ENCODE data around the gene SLC35E2B. TPM values are rescaled to one million over a fixed set of nuclear protein-coding genes. Genes with fewer than 3 reads are reported as not detected.
"Not testable (repeated sequence)": the region's sequence is repeated elsewhere in the genome, so short reads cannot be mapped to it uniquely, and the experiment has no call there.

The SLC35E2B gene
- total RNA-seq, 1 donor: 61.9 TPM

- not testable (repeated sequence) for DNase-seq (ENCODE audit: low read depth in 2 of 3, low spot score in 2 of 3)
These were observed 44.9 kb downstream of the SLC35E2B start for GRCh38 chr1:1647567-1648241.

- DNase-seq (ENCODE audit: low read depth in 2 of 3, low spot score in 2 of 3): not testable (repeated sequence)
These were observed 46.3 kb downstream of the SLC35E2B start for GRCh38 chr1:1646326-1646725.

- DNase-seq (ENCODE audit: low read depth in 2 of 3, low spot score in 2 of 3): not testable (repeated sequence)
These were observed 51.7 kb downstream of the SLC35E2B start for GRCh38 chr1:1640711-1641461.

DNA sequence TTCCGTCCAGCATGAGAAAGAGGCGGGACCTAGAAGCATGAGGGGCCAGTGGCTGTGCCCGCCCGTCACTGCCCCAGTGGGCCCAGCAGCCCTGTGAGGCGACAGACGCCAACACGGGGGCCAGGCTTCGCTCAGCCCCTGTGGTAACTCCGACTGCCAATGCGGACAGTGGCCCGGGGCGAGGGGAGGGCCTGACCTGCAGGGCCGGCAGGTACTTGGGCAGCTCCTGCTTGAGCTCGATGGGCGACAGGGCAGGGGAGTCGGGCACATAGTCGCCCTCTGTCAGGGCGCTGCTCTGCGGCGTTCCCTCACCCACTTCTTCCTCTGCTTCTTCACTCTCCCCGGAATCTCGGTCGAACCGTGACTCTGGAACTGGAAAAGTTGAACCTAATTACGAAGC is 52.5 kb downstream of the SLC35E2B start:
- not testable (repeated sequence) for DNase-seq (ENCODE audit: low read depth in 2 of 3, low spot score in 2 of 3)

DNA sequence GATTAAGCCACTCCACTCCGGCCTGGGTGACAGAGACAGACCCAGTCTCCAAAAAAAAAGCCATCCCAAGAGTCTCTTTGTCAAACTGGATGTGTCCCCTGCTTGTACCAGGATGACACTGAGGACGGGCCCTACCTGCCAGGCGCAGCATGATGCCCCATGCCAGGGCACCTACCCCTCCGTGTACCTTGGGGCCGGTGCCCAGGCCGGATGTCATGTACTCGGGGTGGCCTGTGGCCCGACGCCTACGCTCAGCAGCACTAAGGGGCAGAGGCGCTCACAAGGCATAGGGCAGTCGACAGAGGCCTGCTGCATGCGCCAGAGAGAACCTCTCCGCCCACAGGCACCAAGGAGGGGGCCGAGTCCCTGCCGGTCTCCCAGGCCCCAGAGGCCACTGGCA is 53.2 kb downstream of the SLC35E2B start:
- DNase-seq (ENCODE audit: low read depth in 2 of 3, low spot score in 2 of 3): not testable (repeated sequence)

- DNase-seq (ENCODE audit: low read depth in 2 of 3, low spot score in 2 of 3): not testable (repeated sequence)
These were observed 54.1 kb downstream of the SLC35E2B start for GRCh38 chr1:1638528-1638927.

- not testable (repeated sequence) for DNase-seq (ENCODE audit: low read depth in 2 of 3, low spot score in 2 of 3)
These were observed 55.1 kb downstream of the SLC35E2B start for GRCh38 chr1:1637479-1637875.

DNA sequence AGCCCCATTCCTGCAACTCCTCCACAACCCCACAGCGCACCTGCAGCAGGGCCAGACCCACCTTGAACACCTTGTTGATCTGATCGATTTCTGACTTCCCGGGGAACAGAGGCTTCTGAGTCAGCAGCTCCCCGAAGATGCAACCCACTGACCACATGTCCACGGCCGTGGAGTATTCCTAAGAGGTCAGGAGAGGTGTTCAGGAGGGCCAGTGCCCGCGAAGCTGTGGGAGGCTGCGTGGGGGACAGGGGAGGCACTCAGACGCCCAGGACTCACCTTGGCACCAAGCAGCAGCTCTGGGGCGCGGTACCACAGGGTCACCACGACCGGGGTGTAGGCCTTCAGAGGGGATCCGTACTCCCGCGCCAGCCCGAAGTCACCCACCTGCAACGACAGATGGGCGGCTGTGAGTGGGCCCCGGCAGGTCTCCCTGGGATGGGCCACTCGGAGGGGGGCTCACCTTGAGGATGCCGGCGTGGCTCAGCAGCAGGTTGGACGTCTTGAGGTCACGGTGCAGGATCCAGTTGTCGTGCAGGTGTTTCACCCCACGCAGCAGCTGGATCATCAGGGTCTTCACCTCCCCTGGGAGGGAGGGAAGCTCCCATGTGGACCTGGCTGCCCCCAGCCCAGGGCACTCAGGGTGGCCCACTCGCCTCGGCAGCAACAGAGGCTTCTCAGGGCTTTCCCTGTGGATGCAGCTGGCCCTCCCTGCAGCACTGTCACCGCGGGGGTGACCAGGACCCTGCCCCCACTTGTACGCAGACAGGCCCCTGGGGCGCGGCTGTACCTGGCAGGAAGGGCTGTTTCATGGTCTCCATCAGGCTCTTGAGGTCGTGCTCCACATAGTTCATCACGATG is 55.7 kb downstream of the SLC35E2B start:
- not testable (repeated sequence) for DNase-seq (ENCODE audit: low read depth in 2 of 3, low spot score in 2 of 3)

- DNase-seq (ENCODE audit: low read depth in 2 of 3, low spot score in 2 of 3): not testable (repeated sequence)
These were observed 58.0 kb downstream of the SLC35E2B start for GRCh38 chr1:1634613-1635012.

DNA sequence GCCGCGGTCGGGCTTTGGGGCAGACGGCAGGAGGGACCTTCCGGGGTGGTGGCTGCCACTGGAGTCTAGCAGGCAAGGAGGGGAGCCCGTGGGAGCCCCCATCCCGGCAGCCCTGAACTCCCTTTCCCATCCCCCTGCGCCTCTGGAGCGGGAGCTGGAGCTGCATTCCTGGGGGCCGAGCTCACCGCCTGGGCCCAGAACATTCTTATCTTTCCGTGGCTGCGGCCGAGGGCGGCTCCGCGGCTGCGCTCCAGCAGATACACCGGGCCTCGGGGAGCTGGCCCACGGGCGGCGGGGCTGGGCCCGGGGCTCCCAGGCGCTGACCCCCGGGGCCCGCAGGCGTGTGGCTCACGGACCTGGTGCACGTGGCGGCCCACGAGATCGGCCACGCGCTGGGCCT is 59.2 kb downstream of the SLC35E2B start:
- DNase-seq (ENCODE audit: low read depth in 2 of 3, low spot score in 2 of 3): not testable (repeated sequence)

DNA sequence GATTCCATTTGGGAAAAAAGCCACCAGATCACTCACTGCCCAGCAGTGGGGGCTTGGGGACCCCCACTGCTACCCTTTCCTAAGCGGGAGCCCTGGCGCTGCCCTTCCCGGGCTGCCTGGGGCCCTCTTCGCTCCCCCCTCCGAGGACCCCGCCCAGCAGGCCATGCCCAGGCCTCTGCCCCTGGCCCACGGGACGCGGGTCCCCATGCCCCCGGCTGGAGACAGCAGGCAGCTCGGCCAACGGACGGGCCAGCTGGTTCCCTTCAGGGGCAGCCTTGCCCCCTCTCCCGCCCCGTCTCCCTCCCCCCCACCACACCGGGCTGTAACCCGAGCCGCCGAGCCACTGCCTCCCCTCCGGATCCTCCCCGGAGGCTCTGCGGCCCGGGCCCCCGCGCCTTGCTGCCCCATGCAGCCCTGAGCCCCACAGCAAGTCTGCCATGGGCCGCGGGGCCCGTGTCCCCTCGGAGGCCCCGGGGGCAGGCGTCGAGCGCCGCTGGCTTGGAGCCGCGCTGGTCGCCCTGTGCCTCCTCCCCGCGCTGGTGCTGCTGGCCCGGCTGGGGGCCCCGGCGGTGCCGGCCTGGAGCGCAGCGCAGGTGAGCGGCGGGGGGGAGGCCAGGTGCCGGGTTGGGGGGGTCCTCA is 60.7 kb downstream of the SLC35E2B start, which contains the start of gene MMP23B:
TSS of gene MMP23B (plus strand) at position 392 of the 639 bp plus-strand sequence. CDS start at position 438, 46 bp downstream.
- no peak for DNase-seq (ENCODE audit: low read depth in 2 of 3, low spot score in 2 of 3)

GRCh38 chr1:1630965-1631781 is 61.4 kb downstream of the SLC35E2B start:
- no peak for DNase-seq (ENCODE audit: low read depth in 2 of 3, low spot score in 2 of 3)

DNA sequence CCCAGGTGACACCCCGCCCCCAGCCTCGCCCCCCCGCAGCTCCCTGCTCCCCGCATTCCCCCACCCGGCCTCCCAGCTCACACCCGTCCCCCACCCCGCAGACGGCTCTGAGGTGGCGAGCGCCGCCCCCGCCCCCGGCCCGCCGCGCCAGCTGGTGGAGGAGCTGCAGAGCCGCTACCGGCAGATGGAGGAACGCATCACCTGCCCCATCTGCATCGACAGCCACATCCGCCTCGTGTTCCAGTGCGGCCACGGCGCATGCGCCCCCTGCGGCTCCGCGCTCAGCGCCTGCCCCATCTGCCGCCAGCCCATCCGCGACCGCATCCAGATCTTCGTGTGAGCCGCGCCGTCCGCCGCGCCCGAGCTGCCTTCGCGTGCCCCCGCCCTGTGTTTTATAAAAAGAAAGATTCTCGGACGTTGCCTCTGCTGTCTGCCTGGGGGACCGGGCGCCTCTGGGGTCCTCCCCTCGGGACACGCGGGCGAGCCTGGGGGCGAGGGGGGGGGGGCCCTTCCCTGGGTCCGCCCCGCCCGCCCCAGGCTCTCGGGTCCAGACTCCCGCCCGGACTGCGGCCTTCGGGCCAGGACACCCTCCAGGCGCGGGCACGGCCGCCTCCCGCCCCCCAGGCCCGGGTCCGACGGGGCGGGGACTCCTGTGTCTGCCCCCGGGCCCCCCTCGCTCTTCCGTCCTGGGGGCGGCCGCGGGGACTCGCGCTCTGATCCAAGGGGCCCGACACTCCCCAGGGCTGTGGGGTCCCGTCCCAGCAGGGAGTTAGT is 62.2 kb downstream of the SLC35E2B start:
- peak; percentile 88 to 97 (median 95) for DNase-seq (ENCODE audit: low read depth in 2 of 3, low spot score in 2 of 3)

- peak in 1 of 3 donors; percentile 45 for DNase-seq (ENCODE audit: low read depth in 2 of 3, low spot score in 2 of 3)
These were observed 63.0 kb downstream of the SLC35E2B start for GRCh38 chr1:1629430-1630190.

DNA sequence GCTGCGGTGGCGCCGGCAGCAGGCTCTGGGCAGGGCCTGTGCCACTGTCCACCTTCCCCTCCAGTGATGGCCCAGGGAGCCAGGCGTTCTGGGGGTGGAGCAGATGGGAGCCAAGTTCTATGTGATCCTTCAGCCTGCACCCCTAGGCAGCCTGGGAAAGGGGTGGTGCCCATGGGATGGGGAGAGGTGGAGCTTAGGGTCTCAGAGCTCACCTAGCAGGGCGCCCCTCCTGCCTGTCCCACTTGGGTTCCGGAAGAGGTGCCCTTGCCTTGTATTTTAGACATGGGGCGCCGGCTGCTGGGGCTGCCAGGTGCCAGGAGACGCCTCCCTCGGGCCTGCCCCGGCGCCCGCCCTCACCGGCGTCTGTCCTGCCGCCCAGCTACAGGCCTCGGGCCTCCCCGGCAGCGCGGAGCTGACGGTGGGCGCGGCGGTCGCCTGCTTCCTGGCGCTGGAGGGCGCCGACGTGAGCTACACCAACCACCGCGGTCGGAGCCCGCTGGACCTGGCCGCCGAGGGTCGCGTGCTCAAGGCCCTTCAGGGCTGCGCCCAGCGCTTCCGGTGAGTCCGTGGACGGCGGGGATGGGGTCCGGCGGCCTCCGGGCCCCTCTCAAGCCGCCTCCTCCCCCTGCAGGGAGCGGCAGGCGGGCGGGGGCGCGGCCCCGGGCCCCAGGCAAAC is 63.7 kb downstream of the SLC35E2B start:
- DNase-seq (ENCODE audit: low read depth in 2 of 3, low spot score in 2 of 3): no peak

DNA sequence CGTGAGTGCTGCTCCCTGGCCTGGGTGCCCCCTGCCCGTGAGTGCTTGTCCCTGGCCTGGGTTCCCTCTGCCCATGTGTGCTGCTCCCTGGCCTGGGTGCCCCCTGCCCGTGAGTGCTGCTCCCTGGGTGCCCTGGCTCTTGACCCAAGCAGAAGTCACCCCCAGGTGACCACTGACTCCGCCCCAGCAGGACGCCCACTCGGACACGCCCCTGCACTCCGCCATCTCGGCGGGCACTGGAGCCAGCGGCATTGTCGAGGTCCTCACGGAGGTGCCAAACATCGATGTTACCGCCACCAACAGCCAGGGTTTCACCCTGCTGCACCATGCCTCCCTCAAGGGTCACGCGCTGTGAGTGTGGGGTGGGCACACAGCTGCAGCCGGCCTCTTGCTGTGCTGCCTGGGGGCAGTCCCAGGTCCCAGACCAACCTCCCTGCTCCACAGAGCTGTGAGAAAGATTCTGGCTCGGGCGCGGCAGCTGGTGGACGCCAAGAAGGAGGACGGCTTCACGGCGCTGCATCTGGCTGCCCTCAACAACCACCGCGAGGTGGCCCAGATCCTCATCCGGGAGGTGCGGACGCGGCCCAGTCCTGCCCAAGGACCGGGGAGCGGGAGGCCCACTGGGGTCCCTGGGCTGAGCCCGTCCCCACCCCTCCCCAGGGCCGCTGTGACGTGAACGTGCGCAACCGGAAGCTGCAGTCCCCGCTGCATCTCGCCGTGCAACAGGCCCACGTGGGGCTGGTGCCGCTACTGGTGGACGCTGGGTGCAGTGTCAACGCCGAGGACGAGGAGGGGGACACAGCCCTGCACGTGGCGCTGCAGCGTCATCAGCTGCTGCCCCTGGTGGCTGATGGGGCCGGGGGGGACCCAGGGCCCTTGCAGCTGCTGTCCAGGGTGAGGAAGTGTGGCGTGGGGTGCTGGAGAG is 64.5 kb downstream of the SLC35E2B start:
- DNase-seq (ENCODE audit: low read depth in 2 of 3, low spot score in 2 of 3): no peak

All from hematopoietic multipotent progenitor cell (in vitro differentiated cells).